Mesenchymal stem cell (in vitro differentiated cells and primary cell): ENCODE measurements around the gene SULT1B1.

ENCODE experiments used
- DNase-seq: peaks from one replicate; pipeline ENCODE4 v3.0.0-alpha.2; 2013
- H2AFZ ChIP-seq: one replicate; pipeline ENCODE4 v1.6.1; 2013; ENCODE audit warnings: low read depth, mild to moderate bottlenecking, control low read depth, inconsistent platforms, low read length, moderate library complexity
- H2AK5ac ChIP-seq: 2 replicates; pipeline ENCODE4 v1.6.1; 2013; ENCODE audit warnings: low read length, moderate library complexity, mild to moderate bottlenecking, inconsistent platforms; ENCODE audit not compliant: severe bottlenecking
- H2BK120ac ChIP-seq: one replicate; pipeline ENCODE4 v1.6.1; 2013; ENCODE audit warnings: low read depth, mild to moderate bottlenecking, inconsistent platforms, low read length, moderate library complexity
- H2BK12ac ChIP-seq, 2 experiments: one replicate each; pipeline ENCODE4 v1.6.1; 2013; ENCODE audit warnings: inconsistent platforms in 2 of 2, low read length in 2 of 2, mild to moderate bottlenecking in 2 of 2, moderate library complexity in 2 of 2, control low read depth in 1 of 2
- H2BK15ac ChIP-seq: one replicate; pipeline ENCODE4 v1.6.1; 2013; ENCODE audit warnings: mild to moderate bottlenecking, low read depth, inconsistent platforms; ENCODE audit not compliant: poor library complexity, severe bottlenecking
- H2BK5ac ChIP-seq: 2 replicates; pipeline ENCODE4 v1.6.1; 2013; ENCODE audit warnings: low read depth, mild to moderate bottlenecking, low read length, control low read depth, inconsistent platforms; ENCODE audit not compliant: poor library complexity, severe bottlenecking
- H3K14ac ChIP-seq, 2 experiments: one replicate each; pipeline ENCODE4 v1.6.1; 2013; ENCODE audit warnings: inconsistent platforms in 2 of 2, low read length in 2 of 2, control low read depth in 1 of 2, mild to moderate bottlenecking in 1 of 2, moderate library complexity in 1 of 2
- H3K18ac ChIP-seq, 2 experiments: one replicate each; pipeline ENCODE4 v1.6.1; 2013; ENCODE audit warnings: inconsistent platforms in 2 of 2, low read length in 2 of 2, control low read depth in 1 of 2, low read depth in 1 of 2, mild to moderate bottlenecking in 1 of 2
- H3K23ac ChIP-seq, 2 experiments: one replicate each; pipeline ENCODE4 v1.6.1; 2013; ENCODE audit warnings: inconsistent platforms in 2 of 2, low read length in 2 of 2, mild to moderate bottlenecking in 2 of 2, moderate library complexity in 2 of 2, control low read depth in 1 of 2
- H3K27ac ChIP-seq: 2 replicates; pipeline ENCODE4 v1.5.1; 2013; ENCODE audit warnings: mild to moderate bottlenecking, moderate library complexity, low read length, control low read depth, inconsistent platforms; ENCODE audit not compliant: poor library complexity, severe bottlenecking
- H3K27me3 ChIP-seq, 2 experiments: 2 replicates each; pipeline versions ENCODE4 v1.6.1 to v1.7.0; 2013; ENCODE audit warnings: low read length in 2 of 2, mild to moderate bottlenecking in 2 of 2, moderate library complexity in 2 of 2, control low read depth in 1 of 2, inconsistent platforms in 1 of 2; ENCODE audit not compliant: control insufficient read depth in 1 of 2, insufficient read depth in 1 of 2
- H3K36me3 ChIP-seq, 2 experiments: 2 replicates each; pipeline versions ENCODE4 v1.6.1 to v1.7.0; 2013; ENCODE audit warnings: low read length in 2 of 2, control low read depth in 1 of 2, inconsistent platforms in 1 of 2, low read depth in 1 of 2, mild to moderate bottlenecking in 1 of 2; ENCODE audit not compliant: insufficient read depth in 2 of 2, control insufficient read depth in 1 of 2
- H3K4ac ChIP-seq, 2 experiments: one replicate each; pipeline ENCODE4 v1.6.1; 2013; ENCODE audit warnings: inconsistent platforms in 2 of 2, low read length in 2 of 2, mild to moderate bottlenecking in 2 of 2, moderate library complexity in 2 of 2, control low read depth in 1 of 2, low read depth in 1 of 2
- H3K4me1 ChIP-seq: 2 replicates; pipeline ENCODE4 v1.6.1; 2013; ENCODE audit warnings: low read depth, low read length, control low read depth; ENCODE audit not compliant: control insufficient read depth, insufficient read depth
- H3K4me2 ChIP-seq: 2 replicates; pipeline ENCODE4 v1.6.1; 2013; ENCODE audit warnings: low read length, mild to moderate bottlenecking, inconsistent platforms; ENCODE audit not compliant: poor library complexity, severe bottlenecking
- H3K4me3 ChIP-seq, 2 experiments: 2 replicates each; pipeline versions ENCODE4 v1.5.1 to v1.7.0; 2013; ENCODE audit warnings: low read length in 2 of 2, mild to moderate bottlenecking in 2 of 2, control low read depth in 1 of 2, low read depth in 1 of 2; ENCODE audit not compliant: insufficient read depth in 1 of 2
- H3K79me1 ChIP-seq: replicated peaks from 2 replicates; pipeline ENCODE4 v1.6.1; 2013; ENCODE audit warnings: mild to moderate bottlenecking, control low read depth, low read length, inconsistent platforms; ENCODE audit not compliant: poor library complexity, severe bottlenecking
- H3K9ac ChIP-seq: 2 replicates; pipeline ENCODE4 v1.7.0; 2013; ENCODE audit warnings: mild to moderate bottlenecking, low read length, moderate library complexity
- H3K9me3 ChIP-seq: 2 replicates; pipeline ENCODE4 v1.7.0; 2013; ENCODE audit warnings: mild to moderate bottlenecking, low read length; ENCODE audit not compliant: control insufficient read depth
- H4K8ac ChIP-seq: one replicate; pipeline ENCODE4 v1.6.1; 2013; ENCODE audit warnings: inconsistent platforms, mild to moderate bottlenecking, low read length, moderate library complexity
- H4K91ac ChIP-seq: one replicate; pipeline ENCODE4 v1.6.1; 2013; ENCODE audit warnings: mild to moderate bottlenecking, low read length, inconsistent platforms
- WGBS: methylation state at CpG from one replicate; pipeline ENCODE4 v1.1.7; 2013; ENCODE audit warnings: mixed read lengths; 5-methylcytosine and 5-hydroxymethylcytosine counted together

Gene SULT1B1

DNA sequence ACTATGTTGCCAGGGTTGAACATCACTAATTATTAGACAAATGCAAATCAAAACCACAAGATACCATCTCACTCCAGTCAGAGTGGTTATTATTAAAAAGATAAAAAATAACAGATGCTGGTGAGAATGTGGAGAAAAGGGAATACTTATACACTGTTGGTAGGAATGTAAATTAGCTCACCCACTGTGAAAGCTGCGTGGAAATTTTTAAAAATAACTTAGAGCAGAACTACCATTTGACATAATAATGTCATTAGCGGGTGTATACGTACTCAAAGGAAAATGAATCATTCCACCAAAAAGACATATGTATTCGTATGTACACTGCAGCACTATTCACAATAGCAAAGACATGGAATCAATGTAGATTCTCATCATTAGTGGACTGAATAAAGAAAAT is 58.7 kb downstream of the SULT1B1 start:
- Histone ChIP-seq H2AFZ (no peak overlapping the region), H2BK5ac (no peak overlapping the region), H4K91ac (no peak overlapping the region), H3K4me3 (no peak overlapping the region), H4K8ac (no peak overlapping the region), H3K18ac (no peak overlapping the region), H3K79me1 (no peaks in the 10 kb centered on the region), H3K23ac (no peak overlapping the region), H3K36me3 (no peaks in the 10 kb centered on the region), H2BK120ac (no peak overlapping the region), H3K9ac (no peak overlapping the region), H3K9me3 (peaks cover 4% of the 10 kb centered on the region), H3K27ac (no peak overlapping the region), H3K14ac (no peak overlapping the region), H3K4ac (no peak overlapping the region), H2BK12ac (no peak overlapping the region), H3K27me3 (no peaks in the 10 kb centered on the region), H2AK5ac (no peak overlapping the region), H2BK15ac (no peak overlapping the region), H3K4me2 (no peak overlapping the region), H3K4me1 (no peaks in the 10 kb centered on the region)
- WGBS = no CpG with 5 or more reads among the region's 4 CpGs
- no peak for DNase-seq

DNA sequence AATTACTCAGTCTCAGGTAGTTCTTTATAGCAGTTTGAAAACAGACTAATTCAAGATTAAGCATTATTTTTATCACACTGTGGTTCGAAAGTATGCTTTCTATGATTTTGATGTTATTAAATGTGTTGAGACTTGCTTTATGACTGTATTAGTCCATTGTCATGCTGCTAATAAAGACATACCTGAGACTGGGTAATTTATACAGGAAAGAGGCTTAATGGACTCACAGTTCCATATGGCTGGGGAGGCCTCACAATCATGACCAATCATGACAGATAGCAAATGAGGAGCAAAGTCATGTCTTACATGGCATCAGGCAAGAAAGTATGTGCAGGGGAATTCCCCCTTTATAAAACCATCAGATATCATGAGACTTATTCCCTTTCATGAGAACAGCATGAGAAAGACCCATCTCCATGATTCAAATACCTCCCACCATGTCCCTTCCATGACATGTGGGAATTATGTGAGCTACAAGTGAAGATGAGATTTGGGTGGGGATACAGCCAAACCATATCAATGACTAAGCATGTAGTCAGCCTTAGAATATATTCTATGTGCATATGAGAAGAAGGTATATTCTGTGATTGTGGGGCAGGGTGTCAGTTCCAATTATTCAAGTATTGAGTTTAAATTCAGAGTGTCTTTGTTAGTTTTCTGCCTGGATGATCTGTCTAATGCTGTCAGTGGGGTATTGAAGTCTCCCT is 62.7 kb downstream of the SULT1B1 start:
- peaks cover 4% of the 10 kb centered on the region for H3K9me3 ChIP-seq
- H2BK12ac ChIP-seq = no peak overlapping the region
- H3K36me3 ChIP-seq = no peaks in the 10 kb centered on the region
- H3K27ac ChIP-seq = no peak overlapping the region
- H4K91ac ChIP-seq = no peak overlapping the region
- H3K4me2 ChIP-seq = no peak overlapping the region
- H3K9ac ChIP-seq = no peak overlapping the region
- 78% methylated on average over 1 of the region's 1 CpG for WGBS
- DNase-seq = no peak
- no peaks in the 10 kb centered on the region for H3K79me1 ChIP-seq
- H3K4me1 ChIP-seq = no peaks in the 10 kb centered on the region
- H3K4ac ChIP-seq = no peak overlapping the region
- H3K23ac ChIP-seq = no peak overlapping the region
- H2BK5ac ChIP-seq = no peak overlapping the region
- no peak overlapping the region for H3K14ac ChIP-seq
- no peak overlapping the region for H2AK5ac ChIP-seq
- H3K4me3 ChIP-seq = no peak overlapping the region
- no peak overlapping the region for H2BK15ac ChIP-seq
- no peak overlapping the region for H2AFZ ChIP-seq
- no peak overlapping the region for H2BK120ac ChIP-seq
- H3K27me3 ChIP-seq = no peaks in the 10 kb centered on the region
- no peak overlapping the region for H3K18ac ChIP-seq
- no peak overlapping the region for H4K8ac ChIP-seq

DNA sequence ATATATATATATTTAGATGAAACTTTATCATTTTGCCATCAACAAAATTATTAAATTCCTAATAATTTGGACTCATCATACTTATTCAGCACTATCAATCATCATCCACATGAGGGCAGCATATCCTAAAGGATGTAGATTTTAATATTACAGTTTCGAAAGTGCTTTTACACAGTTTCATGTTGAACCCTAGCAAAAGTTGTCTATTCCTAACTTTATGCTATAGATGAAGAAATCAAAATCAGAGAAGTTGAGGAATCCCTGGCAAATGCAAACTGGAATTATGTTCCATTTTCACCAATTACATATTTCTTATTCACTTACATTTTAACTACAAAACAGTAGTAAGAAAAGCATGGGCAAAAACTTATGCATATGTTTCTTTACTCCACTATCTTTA is 70.8 kb downstream of the SULT1B1 start:
- no peak overlapping the region for H3K4me3 ChIP-seq
- no peak overlapping the region for H3K18ac ChIP-seq
- no peaks in the 10 kb centered on the region for H3K79me1 ChIP-seq
- H2BK5ac ChIP-seq = no peak overlapping the region
- H3K9ac ChIP-seq = peak overlapping the region; percentile 50
- H3K4ac ChIP-seq = no peak overlapping the region
- no peak overlapping the region for H4K91ac ChIP-seq
- no peak overlapping the region for H2AFZ ChIP-seq
- H2BK120ac ChIP-seq = no peak overlapping the region
- H3K27ac ChIP-seq = no peak overlapping the region
- no peaks in the 10 kb centered on the region for H3K36me3 ChIP-seq
- no peaks in the 10 kb centered on the region for H3K27me3 ChIP-seq
- no peak overlapping the region for H2BK15ac ChIP-seq
- no peak overlapping the region for H2BK12ac ChIP-seq
- H3K23ac ChIP-seq = no peak overlapping the region
- H3K4me1 ChIP-seq = no peaks in the 10 kb centered on the region
- H2AK5ac ChIP-seq = no peak overlapping the region
- WGBS = no CpG with 5 or more reads among the region's 1 CpG
- no peak overlapping the region for H3K14ac ChIP-seq
- no peak overlapping the region for H4K8ac ChIP-seq
- H3K9me3 ChIP-seq = no peaks in the 10 kb centered on the region
- H3K4me2 ChIP-seq = no peak overlapping the region
- DNase-seq = peak; percentile 34

DNA sequence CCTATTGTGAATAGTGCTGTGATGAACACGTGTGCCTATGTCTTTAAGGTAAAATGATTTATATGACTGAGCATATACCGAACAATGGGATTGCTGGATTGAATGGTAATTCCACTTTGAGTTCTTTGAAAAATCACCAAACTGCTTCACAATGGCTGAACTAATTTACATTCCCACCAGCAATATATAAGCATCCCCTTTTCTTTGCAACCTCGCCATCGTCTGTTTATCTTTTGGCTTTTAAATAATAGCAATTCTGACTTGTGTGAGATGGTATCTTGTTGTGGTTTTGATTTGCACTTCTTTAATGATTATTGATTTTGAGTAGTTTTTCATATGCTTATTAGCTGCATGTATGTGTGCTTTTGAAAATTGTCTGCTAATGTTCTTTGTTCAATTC is 75.6 kb downstream of the SULT1B1 start:
- H3K4ac ChIP-seq = no peak overlapping the region
- no peak overlapping the region for H2BK5ac ChIP-seq
- 73% methylated on average over 4 of the region's 4 CpGs for WGBS

More for the DNA sequence above, 75.6 kb downstream of the SULT1B1 start:
- no peak for DNase-seq
- no peak overlapping the region for H3K23ac ChIP-seq
- no peak overlapping the region for H2BK15ac ChIP-seq
- H4K91ac ChIP-seq = no peak overlapping the region
- H2AFZ ChIP-seq = no peak overlapping the region
- no peak overlapping the region for H2BK12ac ChIP-seq
- H3K9ac ChIP-seq = no peak overlapping the region
- H3K79me1 ChIP-seq = no peaks in the 10 kb centered on the region
- no peak overlapping the region for H3K14ac ChIP-seq
- no peak overlapping the region for H4K8ac ChIP-seq
- H3K27me3 ChIP-seq = no peaks in the 10 kb centered on the region
- H3K9me3 ChIP-seq = no peaks in the 10 kb centered on the region
- H3K4me2 ChIP-seq = no peak overlapping the region
- no peak overlapping the region for H3K27ac ChIP-seq
- H3K4me3 ChIP-seq = no peak overlapping the region
- no peak overlapping the region for H2AK5ac ChIP-seq
- no peak overlapping the region for H2BK120ac ChIP-seq
- H3K4me1 ChIP-seq = no peaks in the 10 kb centered on the region
- no peaks in the 10 kb centered on the region for H3K36me3 ChIP-seq
- no peak overlapping the region for H3K18ac ChIP-seq
